ENCODE measurements around the gene RELB. TPM values are rescaled to one million over a fixed set of nuclear protein-coding genes. Genes with fewer than 3 reads are reported as not detected.

Gene RELB
- total RNA-seq, 1 experiment from 2014 or later: 11.9 TPM

- TF ChIP-seq EZH2 (IDR thresholded peaks at IDR 0.05; ENCODE audit: borderline replicate concordance, low read depth, low read length, poor library complexity, severe bottlenecking) (no peak), CTCF (conservative IDR thresholded peaks at IDR 0.05; ENCODE audit: low read depth, low read length) (no peak)
- ChIA-PET POLR2A (ENCODE audit: low non-redundant PET) (no interaction called here), CTCF (interaction anchor here (0.5 to 1.6 kb wide), 2 partner anchors 17 to 71 kb away, joined by 4 to 12 read pairs; no protein-coding TSS in a partner anchor)
- Histone ChIP-seq H3K4me1 (ENCODE audit: insufficient read depth, low read length, poor library complexity, severe bottlenecking) (no peaks in the 10 kb centered on the region), H3K4me3 (ENCODE audit: low read depth, low read length, poor library complexity, severe bottlenecking) (no peak overlapping the region), H3K27me3 (replicated peaks; ENCODE audit: insufficient read depth, low read depth, low read length, poor library complexity) (no peaks in the 10 kb centered on the region), H3K9me3 (ENCODE audit: low read depth, low read length, poor library complexity, severe bottlenecking) (no peaks in the 10 kb centered on the region), H3K36me3 (ENCODE audit: insufficient read depth, low read length, poor library complexity, severe bottlenecking) (peaks cover 26% of the 10 kb centered on the region), H3K27ac (ENCODE audit: low read depth, low read length, poor library complexity, severe bottlenecking) (no peak overlapping the region)
- BruUV-seq (replicated peaks): no TSS peak
- intact Hi-C loops (cut with micrococcal nuclease; ENCODE audit: unreplicated experiment): no loop called here
- no peak for DNase-seq (ENCODE audit: low spot score)
Measured at GRCh38 chr19:44988273-44988672, 13.0 kb upstream of the RELB start.

- POLR2A ChIA-PET (ENCODE audit: low non-redundant PET): no interaction called here
- H3K27me3 ChIP-seq (replicated peaks; ENCODE audit: insufficient read depth, low read depth, low read length, poor library complexity): no peaks in the 10 kb centered on the region
- H3K27ac ChIP-seq (ENCODE audit: low read depth, low read length, poor library complexity, severe bottlenecking): no peak overlapping the region
- CTCF ChIA-PET: interaction anchor here (0.5 to 1.6 kb wide), 6 partner anchors 18 to 344 kb away, joined by 3 to 18 read pairs (median 4); no protein-coding TSS in a partner anchor
- no peak for TF ChIP-seq EZH2 (IDR thresholded peaks at IDR 0.05; ENCODE audit: borderline replicate concordance, low read depth, low read length, poor library complexity, severe bottlenecking)
- TF ChIP-seq CTCF (conservative IDR thresholded peaks at IDR 0.05; ENCODE audit: low read depth, low read length): peak; percentile 74
- H3K36me3 ChIP-seq (ENCODE audit: insufficient read depth, low read length, poor library complexity, severe bottlenecking): peaks cover 26% of the 10 kb centered on the region
- intact Hi-C loops (cut with micrococcal nuclease; ENCODE audit: unreplicated experiment): no loop called here
- no peaks in the 10 kb centered on the region for H3K9me3 ChIP-seq (ENCODE audit: low read depth, low read length, poor library complexity, severe bottlenecking)
- no peak overlapping the region for H3K4me3 ChIP-seq (ENCODE audit: low read depth, low read length, poor library complexity, severe bottlenecking)
- no TSS peak for BruUV-seq (replicated peaks)
- no peaks in the 10 kb centered on the region for H3K4me1 ChIP-seq (ENCODE audit: insufficient read depth, low read length, poor library complexity, severe bottlenecking)
- DNase-seq (ENCODE audit: low spot score): peak; percentile 81
Measured at GRCh38 chr19:44988896-44989556, 12.2 kb upstream of the RELB start.

GRCh38 chr19:44990459-44990858 lies 10.8 kb upstream of the RELB start:
- intact Hi-C loops (cut with micrococcal nuclease; ENCODE audit: unreplicated experiment): no loop called here
- TF ChIP-seq CTCF (conservative IDR thresholded peaks at IDR 0.05; ENCODE audit: low read depth, low read length) (no peak), EZH2 (IDR thresholded peaks at IDR 0.05; ENCODE audit: borderline replicate concordance, low read depth, low read length, poor library complexity, severe bottlenecking) (no peak)
- DNase-seq (ENCODE audit: low spot score): no peak
- peaks cover 18% of the 10 kb centered on the region for H3K36me3 ChIP-seq (ENCODE audit: insufficient read depth, low read length, poor library complexity, severe bottlenecking)
- H3K4me3 ChIP-seq (ENCODE audit: low read depth, low read length, poor library complexity, severe bottlenecking): no peak overlapping the region
- H3K9me3 ChIP-seq (ENCODE audit: low read depth, low read length, poor library complexity, severe bottlenecking): no peaks in the 10 kb centered on the region
- H3K27ac ChIP-seq (ENCODE audit: low read depth, low read length, poor library complexity, severe bottlenecking): no peak overlapping the region
- ChIA-PET CTCF (no interaction called here), POLR2A (ENCODE audit: low non-redundant PET) (no interaction called here)
- no peaks in the 10 kb centered on the region for H3K27me3 ChIP-seq (replicated peaks; ENCODE audit: insufficient read depth, low read depth, low read length, poor library complexity)
- H3K4me1 ChIP-seq (ENCODE audit: insufficient read depth, low read length, poor library complexity, severe bottlenecking): no peaks in the 10 kb centered on the region
- no TSS peak for BruUV-seq (replicated peaks)

Measured in A673 (cell line).